HFFc6 (cell line): ENCODE results near the gene TRABD2B. TPM values are rescaled to one million over a fixed set of nuclear protein-coding genes. Genes with fewer than 3 reads are reported as not detected.

Experiments used
- DNase-seq: peaks from one replicate; pipeline ENCODE4 v3.0.0-alpha.2; 2018
- H3K27ac Mint-ChIP-seq: 2 replicates; pipeline ENCODE4 v1.8.0; 2020; ENCODE audit warnings: mild to moderate bottlenecking, mixed read lengths
- H3K27me3 Mint-ChIP-seq: 2 replicates; pipeline ENCODE4 v1.8.0; 2021; ENCODE audit warnings: mild to moderate bottlenecking, moderate library complexity, mixed read lengths; ENCODE audit not compliant: insufficient read depth
- H3K36me3 Mint-ChIP-seq: 2 replicates; pipeline ENCODE4 v1.8.0; 2021; ENCODE audit warnings: low read depth, mixed read lengths
- H3K4me1 Mint-ChIP-seq: 2 replicates; pipeline ENCODE4 v1.8.0; 2020; ENCODE audit warnings: low read depth, mixed read lengths
- H3K4me3 Mint-ChIP-seq: 2 replicates; pipeline ENCODE4 v1.8.0; 2020; ENCODE audit warnings: mild to moderate bottlenecking, moderate library complexity, mixed read lengths
- H3K9me3 Mint-ChIP-seq: 2 replicates; pipeline ENCODE4 v1.8.0; 2020; ENCODE audit warnings: mild to moderate bottlenecking, mixed read lengths
- CTCF ChIP-seq: fragments of 200-600 bp; sonication (generic); IDR thresholded peaks from 2 replicates; pipeline ENCODE4 v1.5.0; 2021; ENCODE audit warnings: antibody characterized with exemption, mild to moderate bottlenecking
- total RNA-seq, 6 experiments: library from RNA; stranded (reverse); fragmentation: NEBNext Ultra II Directional; extraction: Animal tissue kit (Norgen Biotek cat#: 25700); gene quantifications; 2 replicates in 1 of 6; 3 replicates in 5 of 6; pipeline ENCODE4 v1.2.3, GENCODE V29; 2021

TRABD2B gene
- total RNA-seq, 6 experiments from 2014 or later, result not detected

- TF ChIP-seq CTCF, result no peak
- H3K27ac Mint-ChIP-seq, result no peak overlapping the region
- H3K4me1 Mint-ChIP-seq, result no peaks in the 10 kb centered on the region
- no peak for DNase-seq
- no peaks in the 10 kb centered on the region for H3K36me3 Mint-ChIP-seq
- H3K9me3 Mint-ChIP-seq, result peaks cover 35% of the 10 kb centered on the region
- H3K27me3 Mint-ChIP-seq, result 0 out of 2 replicates have a peak, but pooled peaks cover 2% of the 10 kb centered on the region
- H3K4me3 Mint-ChIP-seq, result no peak overlapping the region
Observed at GRCh38 chr1:47844558-47844955, 152.6 kb downstream of the TRABD2B start.

GRCh38 chr1:47843781-47844557 is 153.2 kb downstream of the TRABD2B start:
- Mint-ChIP-seq H3K27ac (no peak overlapping the region), H3K36me3 (no peaks in the 10 kb centered on the region), H3K4me3 (no peak overlapping the region), H3K27me3 (0 out of 2 replicates have a peak, but pooled peaks cover 3% of the 10 kb centered on the region), H3K9me3 (peaks cover 41% of the 10 kb centered on the region), H3K4me1 (no peaks in the 10 kb centered on the region)
- no peak for TF ChIP-seq CTCF
- DNase-seq, result no peak

DNA sequence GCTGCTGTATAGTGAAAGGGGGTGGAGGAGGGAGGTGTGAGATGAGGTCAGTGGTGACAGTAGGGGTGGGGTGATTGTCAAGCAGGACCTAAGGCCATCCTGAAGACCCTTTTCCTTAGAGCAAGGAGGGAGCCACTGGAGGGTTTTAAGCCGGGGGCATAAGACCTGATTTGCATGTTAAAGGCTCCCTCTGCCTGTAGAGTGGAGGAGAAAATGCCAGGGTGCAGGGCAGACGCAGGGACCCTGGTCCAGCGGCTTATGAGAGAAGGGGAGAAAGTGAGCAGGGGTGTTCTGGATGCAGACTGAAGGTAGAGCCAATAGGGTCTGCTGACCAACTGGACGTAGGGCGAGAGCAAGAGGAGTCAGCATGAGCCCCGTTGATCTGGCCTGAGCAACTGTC is 154.1 kb downstream of the TRABD2B start:
- Mint-ChIP-seq H3K4me1 (no peaks in the 10 kb centered on the region), H3K27ac (no peak overlapping the region), H3K4me3 (no peak overlapping the region), H3K36me3 (no peaks in the 10 kb centered on the region), H3K9me3 (peaks cover 47% of the 10 kb centered on the region), H3K27me3 (0 out of 2 replicates have a peak, but pooled peaks cover 3% of the 10 kb centered on the region)
- TF ChIP-seq CTCF, result no peak
- DNase-seq, result no peak

GRCh38 chr1:47842228-47842919 is 154.8 kb downstream of the TRABD2B start:
- no peaks in the 10 kb centered on the region for H3K4me1 Mint-ChIP-seq
- H3K9me3 Mint-ChIP-seq, result peaks cover 46% of the 10 kb centered on the region
- H3K36me3 Mint-ChIP-seq, result no peaks in the 10 kb centered on the region
- H3K27ac Mint-ChIP-seq, result no peak overlapping the region
- no peak for DNase-seq
- no peak overlapping the region for H3K4me3 Mint-ChIP-seq
- H3K27me3 Mint-ChIP-seq, result 0 out of 2 replicates have a peak, but pooled peaks cover 3% of the 10 kb centered on the region
- no peak for TF ChIP-seq CTCF

- peaks cover 44% of the 10 kb centered on the region for H3K9me3 Mint-ChIP-seq
- no peaks in the 10 kb centered on the region for H3K4me1 Mint-ChIP-seq
- TF ChIP-seq CTCF, result no peak
- no peaks in the 10 kb centered on the region for H3K36me3 Mint-ChIP-seq
- 0 out of 2 replicates have a peak, but pooled peaks cover 3% of the 10 kb centered on the region for H3K27me3 Mint-ChIP-seq
- DNase-seq, result no peak
- H3K27ac Mint-ChIP-seq, result no peak overlapping the region
- H3K4me3 Mint-ChIP-seq, result no peak overlapping the region
Observed at GRCh38 chr1:47841356-47841755, 155.8 kb downstream of the TRABD2B start.
